Neural cell (in vitro differentiated cells): Measurements from ENCODE around the gene TRPM5.

Experiments
- EP300 ChIP-seq: fragments of 450-650 bp; conservative IDR thresholded peaks from 2 replicates; pipeline ENCODE4 v1.6.1; 2014; ENCODE audit warnings: antibody characterized with exemption, mild to moderate bottlenecking, moderate library complexity; ENCODE audit not compliant: poor library complexity, severe bottlenecking
- EZH2 ChIP-seq: fragments of 200-600, 300-800 bp; shearing (Covaris generic), sonication (generic); IDR thresholded peaks from 2 replicates; pipeline ENCODE4 v1.6.1; 2014; ENCODE audit warnings: antibody characterized with exemption, low read length, borderline replicate concordance, mild to moderate bottlenecking; ENCODE audit not compliant: insufficient read depth, poor library complexity, severe bottlenecking
- POLR2AphosphoS5 ChIP-seq: IDR thresholded peaks from 2 replicates; pipeline ENCODE4 v1.6.1; 2012
- TAF1 ChIP-seq: IDR thresholded peaks from 2 replicates; pipeline ENCODE4 v1.6.1; 2012; ENCODE audit warnings: low read depth
- TF ChIP-seq, protein P1 (sequence below): fragments of 450-650 bp; IDR thresholded peaks from 2 replicates; pipeline ENCODE4 v1.5.1; 2014; ENCODE audit warnings: antibody characterized with exemption, mild to moderate bottlenecking, moderate library complexity; ENCODE audit not compliant: poor library complexity, severe bottlenecking

DNA sequence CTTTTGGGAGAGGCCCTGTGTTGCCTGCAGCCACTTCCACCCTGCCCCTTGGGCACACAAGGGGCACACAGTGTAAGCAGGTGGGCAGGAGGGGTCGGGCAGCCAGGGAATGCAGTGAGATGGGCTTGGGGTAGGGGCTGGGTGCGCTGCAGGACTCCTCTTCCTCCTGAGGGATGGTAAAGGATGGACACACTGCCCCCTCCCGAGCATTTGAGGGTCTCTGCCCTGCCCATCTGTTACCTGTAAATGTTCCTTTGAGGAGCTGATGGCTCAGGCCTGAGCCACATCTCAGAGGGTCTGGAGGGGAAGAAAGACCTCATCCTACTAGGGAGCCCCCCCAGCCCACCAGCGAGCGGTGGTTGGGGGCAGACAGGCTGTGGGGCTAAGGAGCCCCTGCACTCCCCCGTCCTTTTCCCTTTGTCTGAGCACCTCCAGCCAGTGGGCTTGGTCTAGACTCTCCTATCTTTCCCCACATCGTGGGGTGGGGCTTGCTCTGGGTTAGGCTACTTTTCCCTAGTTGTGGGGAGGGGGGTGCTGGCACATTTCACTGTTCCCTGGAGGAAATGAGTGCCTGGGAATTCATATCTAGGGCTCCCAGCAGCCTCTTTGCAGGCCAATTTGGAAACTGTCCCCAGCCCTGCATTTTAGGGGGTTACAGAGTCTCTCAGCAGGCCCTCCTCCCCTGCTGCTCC, 45.5 kb downstream of the TRPM5 start:
- TF ChIP-seq TAF1 = no peak
- no peak for TF ChIP-seq EP300
- TF ChIP-seq EZH2 = no peak
- TF ChIP-seq, protein P1, sequence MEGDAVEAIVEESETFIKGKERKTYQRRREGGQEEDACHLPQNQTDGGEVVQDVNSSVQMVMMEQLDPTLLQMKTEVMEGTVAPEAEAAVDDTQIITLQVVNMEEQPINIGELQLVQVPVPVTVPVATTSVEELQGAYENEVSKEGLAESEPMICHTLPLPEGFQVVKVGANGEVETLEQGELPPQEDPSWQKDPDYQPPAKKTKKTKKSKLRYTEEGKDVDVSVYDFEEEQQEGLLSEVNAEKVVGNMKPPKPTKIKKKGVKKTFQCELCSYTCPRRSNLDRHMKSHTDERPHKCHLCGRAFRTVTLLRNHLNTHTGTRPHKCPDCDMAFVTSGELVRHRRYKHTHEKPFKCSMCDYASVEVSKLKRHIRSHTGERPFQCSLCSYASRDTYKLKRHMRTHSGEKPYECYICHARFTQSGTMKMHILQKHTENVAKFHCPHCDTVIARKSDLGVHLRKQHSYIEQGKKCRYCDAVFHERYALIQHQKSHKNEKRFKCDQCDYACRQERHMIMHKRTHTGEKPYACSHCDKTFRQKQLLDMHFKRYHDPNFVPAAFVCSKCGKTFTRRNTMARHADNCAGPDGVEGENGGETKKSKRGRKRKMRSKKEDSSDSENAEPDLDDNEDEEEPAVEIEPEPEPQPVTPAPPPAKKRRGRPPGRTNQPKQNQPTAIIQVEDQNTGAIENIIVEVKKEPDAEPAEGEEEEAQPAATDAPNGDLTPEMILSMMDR = no peak
- no peak for TF ChIP-seq POLR2AphosphoS5
